ENCODE data around the gene CDH24.

GRCh38 chr14:23000860-23001259 is 56.5 kb downstream of the CDH24 start:
- TF ChIP-seq MAX (IDR thresholded peaks at IDR 0.05) (no peak), EZH2 (IDR thresholded peaks at IDR 0.05; ENCODE audit: low read depth, low read length, severe bottlenecking) (no peak), KDM5A (IDR thresholded peaks at IDR 0.05; ENCODE audit: low read length) (no peak), PHF8 (conservative IDR thresholded peaks at IDR 0.05; ENCODE audit: low read depth, low read length) (no peak), RNF2 (IDR thresholded peaks at IDR 0.05; ENCODE audit: borderline replicate concordance, low read depth, low read length, missing control alignments, poor library complexity, severe bottlenecking) (no peak), POLR2A (IDR thresholded peaks at IDR 0.05; ENCODE audit: control extremely low read depth in 1 of 2, low read depth in 2 of 2, low read length in 2 of 2) (no peak), CREB1 (IDR thresholded peaks at IDR 0.05) (no peak), JUND (IDR thresholded peaks at IDR 0.05; ENCODE audit: low read length) (no peak), EP300 (IDR thresholded peaks at IDR 0.05; ENCODE audit: borderline replicate concordance in 1 of 2, low read depth in 2 of 2, low read length in 2 of 2) (no peak), ATF3 (IDR thresholded peaks at IDR 0.05; ENCODE audit: insufficient read depth, low read depth, low read length) (no peak), NANOG (IDR thresholded peaks at IDR 0.05; ENCODE audit: insufficient read depth, low read depth, low read length, poor library complexity, severe bottlenecking) (no peak), POLR2AphosphoS5 (IDR thresholded peaks at IDR 0.05; ENCODE audit: low read depth, low read length) (no peak), NRF1 (IDR thresholded peaks at IDR 0.05; ENCODE audit: low read depth, low read length) (no peak)
- TF ChIP-seq, protein P1, sequence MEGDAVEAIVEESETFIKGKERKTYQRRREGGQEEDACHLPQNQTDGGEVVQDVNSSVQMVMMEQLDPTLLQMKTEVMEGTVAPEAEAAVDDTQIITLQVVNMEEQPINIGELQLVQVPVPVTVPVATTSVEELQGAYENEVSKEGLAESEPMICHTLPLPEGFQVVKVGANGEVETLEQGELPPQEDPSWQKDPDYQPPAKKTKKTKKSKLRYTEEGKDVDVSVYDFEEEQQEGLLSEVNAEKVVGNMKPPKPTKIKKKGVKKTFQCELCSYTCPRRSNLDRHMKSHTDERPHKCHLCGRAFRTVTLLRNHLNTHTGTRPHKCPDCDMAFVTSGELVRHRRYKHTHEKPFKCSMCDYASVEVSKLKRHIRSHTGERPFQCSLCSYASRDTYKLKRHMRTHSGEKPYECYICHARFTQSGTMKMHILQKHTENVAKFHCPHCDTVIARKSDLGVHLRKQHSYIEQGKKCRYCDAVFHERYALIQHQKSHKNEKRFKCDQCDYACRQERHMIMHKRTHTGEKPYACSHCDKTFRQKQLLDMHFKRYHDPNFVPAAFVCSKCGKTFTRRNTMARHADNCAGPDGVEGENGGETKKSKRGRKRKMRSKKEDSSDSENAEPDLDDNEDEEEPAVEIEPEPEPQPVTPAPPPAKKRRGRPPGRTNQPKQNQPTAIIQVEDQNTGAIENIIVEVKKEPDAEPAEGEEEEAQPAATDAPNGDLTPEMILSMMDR (IDR thresholded peaks at IDR 0.05; ENCODE audit: control extremely low read depth in 1 of 3, insufficient read depth in 1 of 3, low read depth in 1 of 3, low read length in 3 of 3), result no peak

All from H1 (cell line).